NCI-H2081 treated with DMSO at 0.1 percent for 48 hours (cell line): ENCODE results near the gene MAD1L1.

Source experiments
- DNase-seq: peaks from one replicate; lab custom pipeline; 2025; lab: John Stamatoyannopoulos, UW

The MAD1L1 gene

GRCh38 chr7:2156756-2157472 lies 75.8 kb downstream of the MAD1L1 start:
- no peak for DNase-seq

GRCh38 chr7:2154831-2155230 lies 77.9 kb downstream of the MAD1L1 start:
- no peak for DNase-seq

- DNase-seq: no peak
Measured at GRCh38 chr7:2154121-2154520, 78.6 kb downstream of the MAD1L1 start.

- DNase-seq: no peak
Measured at GRCh38 chr7:2152646-2153045, 80.1 kb downstream of the MAD1L1 start.

GRCh38 chr7:2151801-2152612 lies 80.7 kb downstream of the MAD1L1 start:
- DNase-seq: no peak

- DNase-seq: no peak
Measured at GRCh38 chr7:2151237-2151636, 81.5 kb downstream of the MAD1L1 start.

- DNase-seq: no peak
Measured at GRCh38 chr7:2150445-2150815, 82.3 kb downstream of the MAD1L1 start.

- no peak for DNase-seq
Measured at GRCh38 chr7:2149672-2150444, 82.9 kb downstream of the MAD1L1 start.

- no peak for DNase-seq
Measured at GRCh38 chr7:2148814-2149213, 83.9 kb downstream of the MAD1L1 start.

- DNase-seq: no peak
Measured at GRCh38 chr7:2148189-2148588, 84.6 kb downstream of the MAD1L1 start.

- no peak for DNase-seq
Measured at GRCh38 chr7:2146676-2147472, 85.9 kb downstream of the MAD1L1 start.

GRCh38 chr7:2145835-2146580 lies 86.7 kb downstream of the MAD1L1 start:
- no peak for DNase-seq

- no peak for DNase-seq
Measured at GRCh38 chr7:2144926-2145325, 87.8 kb downstream of the MAD1L1 start.

- DNase-seq: no peak
Measured at GRCh38 chr7:2143981-2144595, 88.7 kb downstream of the MAD1L1 start.

- DNase-seq: no peak
Measured at GRCh38 chr7:2143450-2143849, 89.3 kb downstream of the MAD1L1 start.

GRCh38 chr7:2142386-2142785 lies 90.4 kb downstream of the MAD1L1 start:
- DNase-seq: no peak

- no peak for DNase-seq
Measured at GRCh38 chr7:2141651-2142050, 91.1 kb downstream of the MAD1L1 start.

- no peak for DNase-seq
Measured at GRCh38 chr7:2141021-2141410, 91.7 kb downstream of the MAD1L1 start.

GRCh38 chr7:2140216-2141020 lies 92.3 kb downstream of the MAD1L1 start:
- DNase-seq: no peak
